ENCODE results near the gene TNRC18.

Gene TNRC18

DNA sequence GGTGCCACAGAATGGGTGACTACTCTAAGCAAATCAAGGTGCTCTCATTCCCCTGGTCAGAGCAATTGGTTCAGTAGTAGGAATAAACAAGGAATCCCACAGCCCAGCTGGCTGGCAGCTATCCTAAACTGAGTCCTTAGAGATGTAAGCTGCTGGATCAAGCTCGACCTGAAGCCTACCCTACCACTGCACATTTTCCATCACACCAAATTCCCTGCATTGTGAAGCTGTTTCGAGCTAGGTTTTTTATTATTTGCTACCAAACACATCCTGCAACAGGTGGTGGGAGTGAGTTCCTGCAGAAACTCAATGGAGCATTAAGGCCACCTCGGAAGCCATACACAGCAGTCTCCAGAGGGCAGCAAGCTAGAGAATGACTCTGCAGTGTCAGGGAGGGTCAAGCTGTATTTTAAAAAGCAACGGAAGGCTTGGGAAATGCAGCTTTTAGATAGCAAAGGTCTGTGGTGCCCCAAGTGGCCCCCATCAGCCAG, 33.7 kb upstream of the TNRC18 start:
- Histone ChIP-seq H3K27me3 (ENCODE audit: control insufficient read depth in 1 of 2, insufficient read depth in 2 of 2, low read length in 2 of 2) (no peaks in the 10 kb centered on the region), H3K27ac (ENCODE audit: low read depth, low read length) (no peak overlapping the region), H3K36me3 (ENCODE audit: insufficient read depth, low read length) (no peaks in the 10 kb centered on the region), H3K4me3 (ENCODE audit: low read depth in 1 of 2, low read length in 2 of 2) (peak overlapping the region in 1 of 2 donors; percentile 8), H3K4me1 (ENCODE audit: insufficient read depth, low read length) (peaks cover 6% of the 10 kb centered on the region), H3K9me3 (ENCODE audit: low read length) (no peaks in the 10 kb centered on the region), H3K9ac (ENCODE audit: low read length) (no peak overlapping the region)

GRCh38 chr7:5456409-5456808, 32.8 kb upstream of the TNRC18 start:
- no peaks in the 10 kb centered on the region for H3K27me3 ChIP-seq (ENCODE audit: control insufficient read depth in 1 of 2, insufficient read depth in 2 of 2, low read length in 2 of 2)
- H3K9ac ChIP-seq (ENCODE audit: low read length): no peak overlapping the region
- no peak overlapping the region for H3K4me3 ChIP-seq (ENCODE audit: low read depth in 1 of 2, low read length in 2 of 2)

DNA sequence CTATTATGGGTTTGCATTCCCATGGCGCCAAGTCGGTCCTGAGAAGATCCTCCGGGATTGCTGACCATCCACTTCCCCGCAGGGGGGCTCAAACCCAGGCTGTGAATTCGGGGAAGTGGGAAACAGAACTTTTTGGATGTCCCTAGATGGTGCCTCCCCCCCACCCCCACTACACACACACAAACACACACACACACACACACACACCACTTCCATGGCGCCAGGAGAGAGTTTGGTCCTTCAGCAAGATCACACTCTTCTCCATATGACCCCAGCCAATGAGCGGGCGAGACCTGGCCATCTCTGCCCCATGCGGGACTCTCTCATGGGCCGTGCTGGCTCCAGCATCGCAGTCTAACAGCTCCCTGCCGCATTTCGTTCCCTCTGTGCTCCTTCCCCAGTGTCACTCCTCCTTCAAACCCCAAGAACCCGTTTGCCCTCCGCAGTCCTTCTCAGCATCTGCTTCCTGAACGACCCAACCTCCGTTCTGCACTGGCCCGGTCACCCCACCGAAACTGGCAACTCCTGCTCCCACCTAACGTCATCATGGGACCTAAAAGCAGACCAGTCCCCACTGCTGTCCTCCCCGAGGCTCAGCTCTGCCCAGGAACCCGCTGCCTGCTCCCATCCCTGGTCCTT, 32.1 kb upstream of the TNRC18 start:
- Histone ChIP-seq H3K36me3 (ENCODE audit: insufficient read depth, low read length) (no peaks in the 10 kb centered on the region), H3K4me3 (ENCODE audit: low read depth in 1 of 2, low read length in 2 of 2) (no peak overlapping the region), H3K27me3 (ENCODE audit: control insufficient read depth in 1 of 2, insufficient read depth in 2 of 2, low read length in 2 of 2) (no peaks in the 10 kb centered on the region), H3K9me3 (ENCODE audit: low read length) (no peaks in the 10 kb centered on the region), H3K9ac (ENCODE audit: low read length) (no peak overlapping the region), H3K4me1 (ENCODE audit: insufficient read depth, low read length) (peaks cover 10% of the 10 kb centered on the region), H3K27ac (ENCODE audit: low read depth, low read length) (no peak overlapping the region)

More at GRCh38 chr7:5456409-5456808, 32.8 kb upstream of the TNRC18 start:
- H3K36me3 ChIP-seq (ENCODE audit: insufficient read depth, low read length): no peaks in the 10 kb centered on the region
- no peaks in the 10 kb centered on the region for H3K9me3 ChIP-seq (ENCODE audit: low read length)
- peaks cover 6% of the 10 kb centered on the region for H3K4me1 ChIP-seq (ENCODE audit: insufficient read depth, low read length)
- no peak overlapping the region for H3K27ac ChIP-seq (ENCODE audit: low read depth, low read length)

- H3K4me3 ChIP-seq (ENCODE audit: low read depth in 1 of 2, low read length in 2 of 2): no peak overlapping the region
- H3K36me3 ChIP-seq (ENCODE audit: insufficient read depth, low read length): no peaks in the 10 kb centered on the region
- no peaks in the 10 kb centered on the region for H3K9me3 ChIP-seq (ENCODE audit: low read length)
Measured at GRCh38 chr7:5455175-5455574, 31.5 kb upstream of the TNRC18 start.

DNA sequence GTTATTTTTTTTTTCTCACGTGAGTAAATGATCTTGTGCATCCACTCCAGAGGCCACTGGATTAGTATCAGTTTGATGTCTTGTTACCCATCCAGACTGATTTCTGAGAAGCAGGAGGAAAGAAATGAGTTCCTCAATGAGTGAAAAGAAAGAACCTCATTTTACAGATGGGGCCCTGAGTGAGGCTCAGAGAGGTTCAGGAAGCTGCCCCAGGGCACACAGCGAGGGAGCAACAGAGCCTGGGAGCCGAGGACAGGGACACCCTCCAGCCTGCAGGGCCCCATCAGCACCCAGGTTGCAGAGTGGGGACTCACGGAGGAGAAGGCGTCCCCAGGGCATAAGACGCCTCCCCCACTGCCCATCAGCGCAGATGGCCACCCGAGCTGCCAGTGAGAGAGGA, 30.9 kb upstream of the TNRC18 start:
- Histone ChIP-seq H3K36me3 (ENCODE audit: insufficient read depth, low read length) (no peaks in the 10 kb centered on the region), H3K4me3 (ENCODE audit: low read depth in 1 of 2, low read length in 2 of 2) (no peak overlapping the region), H3K9ac (ENCODE audit: low read length) (no peak overlapping the region), H3K27me3 (ENCODE audit: control insufficient read depth in 1 of 2, insufficient read depth in 2 of 2, low read length in 2 of 2) (no peaks in the 10 kb centered on the region), H3K27ac (ENCODE audit: low read depth, low read length) (no peak overlapping the region), H3K4me1 (ENCODE audit: insufficient read depth, low read length) (peaks cover 11% of the 10 kb centered on the region), H3K9me3 (ENCODE audit: low read length) (no peaks in the 10 kb centered on the region)

More at GRCh38 chr7:5455175-5455574, 31.5 kb upstream of the TNRC18 start:
- Histone ChIP-seq H3K27me3 (ENCODE audit: control insufficient read depth in 1 of 2, insufficient read depth in 2 of 2, low read length in 2 of 2) (no peaks in the 10 kb centered on the region), H3K4me1 (ENCODE audit: insufficient read depth, low read length) (peaks cover 11% of the 10 kb centered on the region), H3K9ac (ENCODE audit: low read length) (no peak overlapping the region), H3K27ac (ENCODE audit: low read depth, low read length) (no peak overlapping the region)

GRCh38 chr7:5453566-5454075, 30.0 kb upstream of the TNRC18 start:
- Histone ChIP-seq H3K36me3 (ENCODE audit: insufficient read depth, low read length) (no peaks in the 10 kb centered on the region), H3K27ac (ENCODE audit: low read depth, low read length) (no peak overlapping the region), H3K9ac (ENCODE audit: low read length) (no peak overlapping the region), H3K27me3 (ENCODE audit: control insufficient read depth in 1 of 2, insufficient read depth in 2 of 2, low read length in 2 of 2) (no peaks in the 10 kb centered on the region), H3K4me3 (ENCODE audit: low read depth in 1 of 2, low read length in 2 of 2) (no peak overlapping the region), H3K4me1 (ENCODE audit: insufficient read depth, low read length) (peaks cover 13% of the 10 kb centered on the region), H3K9me3 (ENCODE audit: low read length) (no peaks in the 10 kb centered on the region)

DNA sequence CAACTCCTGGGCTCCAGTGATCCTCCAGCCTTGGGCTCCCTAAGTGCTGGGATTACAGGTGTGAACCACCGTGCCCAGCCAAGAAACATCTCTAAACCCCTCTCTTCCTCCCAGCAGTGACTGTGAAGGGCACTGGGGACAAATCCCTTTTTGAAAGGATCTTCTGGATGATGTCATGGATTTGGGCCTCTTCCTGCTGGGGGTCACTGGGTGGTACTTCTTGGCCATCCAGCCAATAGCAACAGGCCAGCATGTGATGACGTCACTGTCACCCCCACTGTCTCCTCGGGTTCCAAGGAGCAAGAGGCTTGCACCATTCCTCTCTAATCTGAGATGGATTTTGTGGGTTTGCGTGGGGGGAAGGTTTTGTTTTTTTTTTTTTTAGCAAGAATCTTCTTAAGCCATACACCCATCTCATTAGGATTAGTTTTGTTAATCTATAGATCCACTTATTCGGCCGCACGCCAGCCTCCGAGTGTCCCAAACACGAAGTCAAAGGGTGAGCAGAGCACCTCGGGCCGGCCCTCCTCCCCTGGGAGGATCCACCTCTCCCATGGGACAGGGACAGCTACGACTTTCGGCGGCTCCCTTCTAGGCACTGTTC, 29.4 kb upstream of the TNRC18 start:
- Histone ChIP-seq H3K4me3 (ENCODE audit: low read depth in 1 of 2, low read length in 2 of 2) (no peak overlapping the region), H3K4me1 (ENCODE audit: insufficient read depth, low read length) (peaks cover 17% of the 10 kb centered on the region), H3K9ac (ENCODE audit: low read length) (no peak overlapping the region), H3K27ac (ENCODE audit: low read depth, low read length) (no peak overlapping the region), H3K27me3 (ENCODE audit: control insufficient read depth in 1 of 2, insufficient read depth in 2 of 2, low read length in 2 of 2) (no peaks in the 10 kb centered on the region), H3K36me3 (ENCODE audit: insufficient read depth, low read length) (no peaks in the 10 kb centered on the region), H3K9me3 (ENCODE audit: low read length) (no peaks in the 10 kb centered on the region)

DNA sequence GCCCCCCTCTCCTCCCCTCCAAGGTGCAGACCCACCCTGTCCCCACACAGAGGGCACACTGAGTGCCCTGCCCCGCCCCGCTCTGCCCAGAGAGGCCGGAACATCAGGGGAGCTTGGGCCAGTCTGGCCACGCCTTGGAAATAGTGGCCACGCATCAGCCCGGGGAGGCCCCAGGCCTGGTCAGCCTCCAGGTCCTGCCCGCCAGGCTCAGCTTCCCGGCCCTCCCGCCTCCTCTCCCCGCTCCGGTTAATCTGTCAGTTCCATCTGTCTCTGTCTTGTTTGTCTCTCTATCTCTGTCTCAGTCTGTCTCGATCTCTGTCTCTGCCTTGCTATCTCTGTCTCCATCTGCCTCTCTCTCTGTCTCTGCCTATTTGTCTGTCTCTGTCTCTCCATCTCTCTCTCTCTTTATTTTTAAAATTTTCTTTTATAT, 28.9 kb upstream of the TNRC18 start:
- Histone ChIP-seq H3K27ac (ENCODE audit: low read depth, low read length) (no peak overlapping the region), H3K9ac (ENCODE audit: low read length) (no peak overlapping the region), H3K4me3 (ENCODE audit: low read depth in 1 of 2, low read length in 2 of 2) (no peak overlapping the region), H3K4me1 (ENCODE audit: insufficient read depth, low read length) (peaks cover 13% of the 10 kb centered on the region), H3K27me3 (ENCODE audit: control insufficient read depth in 1 of 2, insufficient read depth in 2 of 2, low read length in 2 of 2) (no peaks in the 10 kb centered on the region), H3K36me3 (ENCODE audit: insufficient read depth, low read length) (no peaks in the 10 kb centered on the region), H3K9me3 (ENCODE audit: low read length) (no peaks in the 10 kb centered on the region)

- Histone ChIP-seq H3K27ac (ENCODE audit: low read depth, low read length) (no peak overlapping the region), H3K27me3 (ENCODE audit: control insufficient read depth in 1 of 2, insufficient read depth in 2 of 2, low read length in 2 of 2) (no peaks in the 10 kb centered on the region), H3K36me3 (ENCODE audit: insufficient read depth, low read length) (no peaks in the 10 kb centered on the region), H3K4me1 (ENCODE audit: insufficient read depth, low read length) (peaks cover 11% of the 10 kb centered on the region), H3K4me3 (ENCODE audit: low read depth in 1 of 2, low read length in 2 of 2) (no peak overlapping the region), H3K9ac (ENCODE audit: low read length) (no peak overlapping the region), H3K9me3 (ENCODE audit: low read length) (no peaks in the 10 kb centered on the region)
Measured at GRCh38 chr7:5451391-5451790, 27.8 kb upstream of the TNRC18 start.

GRCh38 chr7:5450549-5451327, 27.1 kb upstream of the TNRC18 start:
- Histone ChIP-seq H3K4me1 (ENCODE audit: insufficient read depth, low read length) (peaks cover 11% of the 10 kb centered on the region), H3K27me3 (ENCODE audit: control insufficient read depth in 1 of 2, insufficient read depth in 2 of 2, low read length in 2 of 2) (no peaks in the 10 kb centered on the region), H3K4me3 (ENCODE audit: low read depth in 1 of 2, low read length in 2 of 2) (no peak overlapping the region), H3K9me3 (ENCODE audit: low read length) (no peaks in the 10 kb centered on the region), H3K36me3 (ENCODE audit: insufficient read depth, low read length) (no peaks in the 10 kb centered on the region), H3K27ac (ENCODE audit: low read depth, low read length) (no peak overlapping the region), H3K9ac (ENCODE audit: low read length) (no peak overlapping the region)

DNA sequence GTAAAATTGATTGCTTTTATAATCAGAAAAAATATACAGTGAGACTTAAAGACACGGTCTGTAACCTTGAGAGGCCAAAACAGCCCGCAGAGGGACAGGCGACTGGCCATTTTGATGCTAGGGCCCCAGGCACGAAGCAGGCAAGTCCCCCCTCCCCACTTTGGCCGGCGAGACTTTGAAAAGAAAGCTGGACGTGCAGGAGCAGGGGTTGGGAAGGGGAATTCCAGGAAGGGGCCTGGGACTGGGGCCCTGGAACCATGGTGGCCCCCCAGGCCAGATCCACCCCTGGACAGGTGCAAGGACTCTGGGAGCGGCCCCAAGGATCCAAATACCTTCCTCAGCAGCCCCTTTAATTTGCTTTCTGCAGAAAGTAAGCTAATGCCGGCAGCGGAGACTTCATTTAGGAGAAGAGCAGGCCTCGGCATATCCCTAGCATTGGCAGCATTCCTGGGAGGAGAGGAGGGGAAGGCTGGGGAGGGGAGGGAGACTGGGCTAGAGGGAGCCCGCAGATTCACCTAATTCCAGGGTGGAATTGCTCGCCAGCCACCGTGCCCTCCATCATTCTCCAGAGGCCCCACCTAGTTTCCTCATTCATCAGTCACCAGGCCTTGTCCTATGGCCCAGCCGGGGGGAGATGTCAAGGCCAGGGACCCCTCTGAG, 24.9 kb upstream of the TNRC18 start:
- H3K27ac ChIP-seq (ENCODE audit: low read depth, low read length): peak overlapping the region; percentile 72
- H3K36me3 ChIP-seq (ENCODE audit: insufficient read depth, low read length): no peaks in the 10 kb centered on the region
- peaks cover 11% of the 10 kb centered on the region for H3K4me1 ChIP-seq (ENCODE audit: insufficient read depth, low read length)
- H3K9me3 ChIP-seq (ENCODE audit: low read length): no peaks in the 10 kb centered on the region
- no peak overlapping the region for H3K4me3 ChIP-seq (ENCODE audit: low read depth in 1 of 2, low read length in 2 of 2)
- no peaks in the 10 kb centered on the region for H3K27me3 ChIP-seq (ENCODE audit: control insufficient read depth in 1 of 2, insufficient read depth in 2 of 2, low read length in 2 of 2)
- no peak overlapping the region for H3K9ac ChIP-seq (ENCODE audit: low read length)
